PC-3 (cell line): Measurements from ENCODE around the gene CEP89.

Experiments used
- CTCF ChIP-seq: fragments of 300-600 bp; sonication (generic); conservative IDR thresholded peaks from 2 replicates; pipeline ENCODE4 v1.5.1; 2017; ENCODE audit warnings: antibody characterized with exemption, low read depth, mild to moderate bottlenecking, low read length
- EZH2 ChIP-seq: fragments of 300-600 bp; sonication (generic); IDR thresholded peaks from one replicate; pipeline ENCODE4 v1.6.1; 2017; ENCODE audit warnings: antibody characterized with exemption, mild to moderate bottlenecking, low read length; ENCODE audit not compliant: unreplicated experiment
- EZH2phosphoT487 ChIP-seq: fragments of 300-600 bp; sonication (generic); IDR thresholded peaks from 2 replicates; pipeline ENCODE4 v1.6.1; 2018; ENCODE audit warnings: mild to moderate bottlenecking, antibody characterized with exemption, low read length, borderline replicate concordance

- no peak for TF ChIP-seq CTCF
- no peak for TF ChIP-seq EZH2
- TF ChIP-seq EZH2phosphoT487: no peak
These were observed 47.6 kb downstream of the CEP89 start for GRCh38 chr19:32924200-32924599.
